DMS53 (cell line): Measurements from ENCODE around the gene THYN1.

Experiments
- DNase-seq: peaks from one replicate; lab custom pipeline; 2025; lab: John Stamatoyannopoulos, UW

THYN1 gene

DNA sequence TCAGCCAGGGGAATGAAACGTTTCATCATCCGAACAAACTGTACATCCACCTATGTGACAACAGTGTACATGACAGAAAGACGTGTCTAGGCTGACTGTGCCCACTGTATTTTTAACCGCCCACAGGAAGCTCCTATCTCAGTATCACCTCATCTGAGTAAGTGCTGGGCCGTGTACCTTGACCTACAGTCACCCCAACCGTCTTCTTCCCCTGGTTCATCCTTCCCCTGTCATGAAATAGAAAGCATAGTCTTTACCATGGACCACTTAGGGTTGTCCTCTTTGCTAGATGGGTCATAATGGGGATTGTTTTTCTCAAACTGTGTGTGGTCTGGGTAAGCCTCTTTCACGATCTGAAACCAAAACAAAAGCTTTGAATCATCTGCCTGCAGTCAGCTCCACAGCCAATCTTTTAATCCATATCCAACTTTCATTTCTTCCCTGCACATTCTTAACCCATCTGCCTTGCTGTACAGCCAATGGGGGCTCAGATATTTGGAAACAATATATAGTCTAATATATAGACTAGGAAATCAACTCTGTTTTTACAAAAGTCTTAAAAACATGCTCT, 4.2 kb downstream of the THYN1 start:
- DNase-seq = no peak

DNA sequence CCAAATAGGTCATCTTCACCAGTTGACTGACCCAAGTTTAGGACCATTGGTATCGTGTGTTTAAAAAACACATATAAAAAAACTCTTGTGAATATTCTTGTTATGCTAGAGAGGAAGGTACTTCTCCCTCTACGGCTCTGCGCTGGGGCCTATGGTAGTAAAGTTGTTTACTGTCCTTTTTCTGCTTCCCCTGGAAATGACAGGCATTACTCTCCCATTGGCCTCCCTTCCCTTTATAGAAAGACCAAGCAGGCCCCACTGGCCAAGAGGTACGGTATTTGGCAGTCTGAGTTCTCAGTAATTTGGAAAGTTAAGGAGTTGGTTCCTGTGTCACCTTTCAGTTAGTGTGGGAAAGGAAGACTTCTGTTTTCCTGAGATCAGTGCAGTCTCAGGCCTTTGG, 6.5 kb downstream of the THYN1 start:
- DNase-seq = no peak

DNA sequence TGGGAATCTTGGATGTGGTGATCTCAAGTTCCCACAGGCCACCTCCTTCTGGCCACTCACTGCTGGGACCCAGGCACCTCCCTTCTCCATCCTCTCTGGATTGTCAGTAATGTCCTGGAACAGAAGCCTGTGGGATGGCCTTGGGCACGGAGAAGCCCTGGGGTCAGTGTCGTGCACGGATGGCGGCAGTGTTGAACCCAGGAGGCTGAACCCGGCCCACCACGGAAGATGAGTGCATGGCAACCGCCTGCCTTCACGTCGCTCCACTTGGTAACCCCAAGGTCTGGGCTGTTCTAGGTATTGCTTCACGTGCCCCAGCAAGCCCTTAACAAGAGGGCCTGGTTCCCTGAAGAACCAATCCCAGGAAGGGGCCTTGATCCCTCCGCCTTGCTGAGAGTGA, 7.1 kb downstream of the THYN1 start:
- DNase-seq = no peak

GRCh38 chr11:134245434-134245833, 7.7 kb downstream of the THYN1 start:
- no peak for DNase-seq

- DNase-seq = peak; percentile 85
Measured at GRCh38 chr11:134244593-134244992, 8.6 kb downstream of the THYN1 start.

DNA sequence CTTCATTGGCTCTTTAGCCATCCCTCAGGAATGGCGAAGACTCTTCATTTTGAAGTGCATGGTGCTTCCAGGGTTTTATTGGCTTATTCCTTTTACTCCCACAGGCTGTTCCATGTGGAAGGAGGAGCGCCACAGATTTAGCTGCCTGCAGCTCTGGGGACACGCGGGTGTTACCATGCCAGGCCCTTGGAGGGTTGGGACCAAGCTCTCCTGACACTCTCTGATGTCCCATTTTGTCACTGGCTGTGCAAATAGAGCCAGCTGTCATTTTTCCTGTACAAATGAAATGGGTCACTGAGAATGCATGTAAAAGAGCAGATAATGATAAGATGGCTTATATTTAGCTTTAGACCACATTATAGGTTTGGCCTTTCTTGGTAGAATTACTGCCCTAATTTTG, 9.2 kb downstream of the THYN1 start:
- DNase-seq = peak; percentile 77

GRCh38 chr11:134242376-134242775, 10.8 kb downstream of the THYN1 start:
- DNase-seq = no peak

GRCh38 chr11:134240592-134240991, 12.6 kb downstream of the THYN1 start:
- DNase-seq = no peak

- DNase-seq = no peak
Measured at GRCh38 chr11:134238956-134239355, 14.2 kb downstream of the THYN1 start.

- DNase-seq = no peak
Measured at GRCh38 chr11:134237557-134237922, 15.6 kb downstream of the THYN1 start.

DNA sequence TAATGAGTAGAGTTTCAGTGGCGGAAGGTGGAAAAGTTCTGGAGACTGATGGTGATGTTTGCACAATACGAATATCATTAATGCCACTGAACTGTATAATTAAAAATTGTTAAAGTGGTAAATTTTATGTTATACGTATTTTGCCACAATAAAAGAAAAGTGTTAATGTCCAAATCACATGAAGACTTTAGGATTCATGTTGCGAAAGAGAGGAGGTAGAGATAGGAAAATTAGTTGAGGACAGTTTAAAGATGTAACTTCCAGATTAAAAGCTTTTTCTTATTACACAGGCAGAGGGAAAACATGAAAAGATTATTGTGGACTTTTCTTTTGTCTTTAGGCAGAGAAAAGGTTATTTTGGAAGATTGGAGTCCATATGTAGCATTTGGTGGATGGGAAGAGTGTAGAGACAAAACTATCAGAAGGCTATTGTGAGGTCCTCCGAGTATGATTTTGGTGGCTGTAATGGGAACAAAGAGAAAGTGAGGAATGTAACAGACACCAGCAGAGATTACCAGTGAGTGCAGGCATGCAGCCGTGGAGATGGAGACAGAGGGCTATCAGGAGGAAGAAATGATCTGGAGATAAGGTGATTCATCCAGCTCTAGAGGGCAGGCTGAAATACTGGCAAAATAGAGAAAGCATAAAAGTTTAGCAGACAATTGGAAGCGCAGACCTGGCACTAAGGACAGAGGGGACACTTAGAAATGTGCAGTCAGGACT, 16.2 kb downstream of the THYN1 start:
- DNase-seq = no peak

DNA sequence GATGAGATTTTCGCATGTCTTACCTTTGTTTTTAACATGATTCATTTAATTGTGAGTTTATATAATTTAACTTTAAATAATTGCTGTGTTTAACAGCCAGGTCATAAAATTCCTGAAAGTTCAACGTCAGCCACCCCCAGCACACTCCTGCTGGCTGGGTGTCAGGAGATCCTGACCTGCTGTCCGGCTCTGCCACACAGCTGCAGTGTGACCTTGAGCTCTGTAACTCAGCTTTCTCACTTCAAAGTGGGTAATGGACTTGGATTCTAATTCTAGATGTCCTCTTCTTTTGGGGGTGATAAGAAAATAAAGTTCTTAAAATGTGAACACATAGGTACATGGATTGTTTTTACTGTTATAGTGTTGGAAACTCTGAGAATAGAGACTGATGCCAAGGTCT, 17.8 kb downstream of the THYN1 start:
- no peak for DNase-seq

- no peak for DNase-seq
Measured at GRCh38 chr11:134233729-134234179, 19.4 kb downstream of the THYN1 start.

- no peak for DNase-seq
Measured at GRCh38 chr11:134231958-134232659, 21.0 kb downstream of the THYN1 start.

- no peak for DNase-seq
Measured at GRCh38 chr11:134230339-134230738, 22.8 kb downstream of the THYN1 start.

DNA sequence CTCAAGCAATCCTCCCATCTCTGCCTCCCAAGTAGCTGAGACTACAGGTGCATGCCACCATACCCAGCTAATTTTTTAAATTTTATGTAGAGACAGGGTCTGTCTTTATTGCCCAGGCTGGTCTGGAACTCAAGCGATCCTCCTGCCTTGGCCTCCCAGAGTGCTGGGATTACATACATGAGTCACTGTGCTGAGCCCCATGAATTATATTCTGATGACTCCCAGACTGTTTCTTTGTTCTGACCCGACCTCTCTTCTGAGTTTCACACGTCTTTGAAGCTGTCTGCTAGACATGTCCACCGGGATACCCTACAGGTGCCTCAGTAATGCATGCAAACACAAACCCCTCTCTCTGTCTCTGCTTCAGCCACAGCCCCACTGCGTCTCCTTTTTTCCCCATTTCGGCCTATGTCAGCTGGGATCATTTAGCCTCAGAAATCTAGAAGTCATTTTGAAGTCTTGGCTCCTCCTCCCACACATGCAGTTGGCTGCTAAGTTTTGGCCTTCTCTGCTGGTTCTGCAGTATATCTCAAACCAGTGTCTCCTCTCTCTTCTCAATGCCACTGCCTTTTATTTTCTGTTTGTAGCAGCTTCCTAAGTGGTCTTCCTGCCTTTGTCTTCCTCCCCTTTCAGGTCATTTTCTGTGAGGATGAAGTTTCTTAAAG, 23.9 kb downstream of the THYN1 start:
- DNase-seq = no peak

- DNase-seq = no peak
Measured at GRCh38 chr11:134228625-134229024, 24.5 kb downstream of the THYN1 start.

DNA sequence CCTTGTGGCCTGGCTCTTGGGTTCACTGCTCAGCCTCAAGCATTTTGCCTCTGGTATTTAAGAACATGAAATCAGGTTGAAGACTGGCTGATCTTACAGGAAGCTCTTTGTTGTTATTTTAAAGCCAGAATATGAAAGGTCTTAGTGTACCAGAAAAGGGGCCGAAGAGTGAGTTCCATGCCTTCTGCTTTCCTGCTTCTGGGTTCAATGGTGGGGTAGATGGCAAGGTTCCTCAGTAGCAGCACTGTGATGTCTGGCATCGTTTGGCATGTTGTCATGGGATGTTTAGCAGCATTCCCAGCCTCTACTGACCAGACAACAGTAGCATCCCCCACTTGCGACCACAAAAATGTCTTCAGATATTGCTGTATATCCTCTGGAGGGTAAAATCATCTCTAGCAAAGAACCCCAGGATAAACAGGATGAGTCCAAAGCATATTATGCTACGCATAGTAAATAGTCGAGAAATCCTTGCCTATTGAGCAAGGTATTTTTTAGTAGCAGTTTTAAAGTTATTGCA, 26.3 kb downstream of the THYN1 start:
- DNase-seq = no peak

DNA sequence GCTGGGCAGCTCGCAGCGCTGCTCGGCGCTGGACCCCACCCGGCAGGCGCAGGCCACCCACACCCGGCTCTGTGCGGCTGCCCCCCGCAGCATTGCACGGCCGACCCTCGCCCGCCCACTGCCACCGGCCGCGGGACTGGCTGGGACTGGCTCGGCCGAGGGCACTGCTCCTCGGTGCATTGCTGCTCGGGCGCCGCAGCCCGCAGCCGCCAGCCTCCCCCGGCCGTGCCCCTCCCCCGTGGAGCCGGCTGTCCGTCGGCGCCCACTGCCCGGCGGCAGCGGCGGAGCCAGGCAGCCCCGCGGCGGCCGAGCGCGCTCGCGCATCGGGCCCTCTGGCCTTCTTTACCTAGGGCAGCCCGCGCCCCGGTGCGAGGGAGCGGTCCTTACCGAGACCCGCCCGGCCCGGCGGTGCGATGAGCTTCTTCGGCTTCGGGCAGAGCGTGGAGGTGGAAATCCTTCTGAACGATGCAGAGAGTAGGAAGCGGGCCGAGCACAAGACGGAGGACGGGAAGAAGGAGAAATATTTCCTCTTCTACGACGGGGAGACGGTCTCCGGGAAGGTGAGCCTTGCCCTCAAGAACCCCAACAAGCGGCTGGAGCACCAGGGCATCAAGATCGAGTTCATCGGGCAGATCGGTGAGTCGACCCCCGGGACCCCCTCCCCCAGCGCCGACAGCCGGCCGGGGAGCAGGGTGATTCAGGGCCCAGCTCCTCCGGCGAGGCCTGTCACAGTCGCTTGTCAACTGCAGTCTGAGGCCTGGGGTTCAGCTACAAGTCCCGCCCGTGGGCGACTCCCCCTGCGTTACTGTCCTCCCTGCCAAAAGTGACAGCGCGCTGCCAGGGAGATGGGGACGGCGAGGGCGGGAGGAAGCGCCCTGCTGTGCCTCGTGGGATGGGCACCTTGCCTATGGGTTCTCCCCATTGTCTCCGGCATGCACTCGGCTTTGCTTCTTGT, 28.2 kb downstream of the THYN1 start:
- DNase-seq = peak; percentile 78

DNA sequence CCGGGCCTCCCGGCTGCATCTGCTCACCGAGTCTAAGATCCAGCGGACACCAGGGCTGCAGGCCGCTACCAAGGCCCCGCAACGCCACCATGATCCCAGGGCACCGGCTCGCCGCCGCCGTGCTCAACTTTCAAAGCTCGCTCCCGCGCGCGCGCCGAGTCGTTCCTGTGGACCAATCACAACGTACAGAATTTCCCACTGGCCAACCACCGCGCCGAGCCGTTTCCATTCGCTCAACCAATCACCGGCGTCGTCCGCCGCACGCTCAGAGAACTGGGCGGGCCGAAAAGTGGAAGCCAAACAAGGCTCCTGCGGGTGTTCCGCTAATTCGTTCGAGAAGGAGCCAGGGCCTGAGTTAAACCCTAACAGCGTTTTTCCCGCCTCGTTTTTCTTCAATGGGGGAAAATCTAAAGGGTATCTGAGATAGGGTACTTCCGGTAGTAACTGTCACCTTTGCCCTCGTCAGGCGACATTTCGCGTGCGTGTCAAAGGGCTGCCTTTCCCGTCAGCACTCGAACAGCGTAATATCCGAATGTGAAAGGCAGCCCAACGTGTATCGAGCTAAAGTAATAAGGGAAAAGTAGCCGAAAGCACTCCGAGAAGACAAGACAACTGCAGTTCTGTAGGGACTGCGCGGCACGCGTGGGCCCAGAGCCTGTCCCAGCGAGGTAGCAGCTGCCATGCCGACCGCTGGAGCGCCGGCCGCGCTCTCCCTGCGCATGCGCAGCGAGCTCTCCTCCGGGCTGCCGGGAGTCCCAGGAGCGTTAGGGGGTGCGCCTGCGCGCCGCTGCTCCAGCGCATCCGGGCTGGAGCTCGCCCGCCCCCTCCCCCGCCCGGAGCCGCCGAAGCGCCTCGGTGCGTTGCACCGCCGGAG, 29.1 kb downstream of the THYN1 start, which contains the start of the genes NCAPD3 and VPS26B:
NCAPD3 (minus strand) TSS at position 132 of the 874 bp plus-strand sequence; CDS start at position 91, 41 bp downstream.
VPS26B (plus strand) TSS at position 836 of the 874 bp plus-strand sequence. CDS start 452 bp downstream, outside the sequence.
- peak; percentile 99 for DNase-seq
